Common myeloid progenitor, CD34-positive (primary cell): Measurements from ENCODE around the gene PTMS.

Source experiments
- CTCF ChIA-PET: fragments of 350-600 bp; sonication (Branson Sonifier 250); formaldehyde crosslinking; loops from one replicate; lab custom pipeline; 2021; ENCODE audit warnings: antibody characterized with exemption; lab: Charles Lee
- POLR2A ChIA-PET: fragments of 350-600 bp; sonication (Branson Sonifier 250); formaldehyde crosslinking; loops from one replicate; lab custom pipeline; 2021; ENCODE audit warnings: antibody characterized with exemption; lab: Charles Lee
- DNase-seq, 3 donors: peaks; one replicate each; pipeline versions ENCODE4 v3.0.0 to v3.0.0-alpha.2; 2013
- H3K27ac ChIP-seq, 2 experiments: 1 replicate in 1 of 2; 2 replicates in 1 of 2; pipeline ENCODE4 v1.7.0; 2013; ENCODE audit warnings: inconsistent platforms in 2 of 2, low read length in 2 of 2, mild to moderate bottlenecking in 2 of 2, low read depth in 1 of 2, moderate library complexity in 1 of 2; ENCODE audit not compliant: severe bottlenecking in 2 of 2, insufficient read depth in 1 of 2, poor library complexity in 1 of 2
- H3K27me3 ChIP-seq, 5 experiments: replicated peaks in 2 of 5; 1 replicate in 3 of 5; 2 replicates in 2 of 5; pipeline versions ENCODE4 v1.6.1 to v1.7.0; 2013; ENCODE audit warnings: low read length in 4 of 5, mild to moderate bottlenecking in 2 of 5, moderate library complexity in 2 of 5, inconsistent platforms in 1 of 5; ENCODE audit not compliant: insufficient read depth in 5 of 5, control insufficient read depth in 4 of 5
- H3K36me3 ChIP-seq, 4 experiments: 1 replicate in 2 of 4; 2 replicates in 2 of 4; pipeline versions ENCODE4 v1.6.1 to v1.7.0; 2013; ENCODE audit warnings: low read length in 3 of 4, control low read depth in 1 of 4, mild to moderate bottlenecking in 1 of 4; ENCODE audit not compliant: control insufficient read depth in 4 of 4, insufficient read depth in 4 of 4
- H3K4me1 ChIP-seq, 4 experiments: 1 replicate in 3 of 4; 2 replicates in 1 of 4; pipeline versions ENCODE4 v1.6.1 to v1.7.1; 2013; ENCODE audit warnings: low read length in 3 of 4, mild to moderate bottlenecking in 3 of 4, control low read depth in 1 of 4, inconsistent platforms in 1 of 4, moderate library complexity in 1 of 4; ENCODE audit not compliant: control insufficient read depth in 4 of 4, insufficient read depth in 4 of 4; ENCODE audit errors: control extremely low read depth in 1 of 4
- H3K4me3 ChIP-seq, 7 experiments: 1 replicate in 4 of 7; 2 replicates in 3 of 7; pipeline versions ENCODE4 v1.5.1 to v1.7.0; 2013; ENCODE audit warnings: mild to moderate bottlenecking in 7 of 7, low read length in 6 of 7, moderate library complexity in 6 of 7, inconsistent platforms in 2 of 7, low read depth in 2 of 7, control low read depth in 1 of 7; ENCODE audit not compliant: insufficient read depth in 4 of 7, control insufficient read depth in 1 of 7; ENCODE audit errors: extremely low read depth in 1 of 7
- H3K9me3 ChIP-seq, 5 experiments: 1 replicate in 4 of 5; 2 replicates in 1 of 5; pipeline versions ENCODE4 v1.6.1 to v1.7.1; 2013; ENCODE audit warnings: low read length in 4 of 5, mild to moderate bottlenecking in 2 of 5, inconsistent platforms in 1 of 5, low read depth in 1 of 5, moderate library complexity in 1 of 5; ENCODE audit not compliant: control insufficient read depth in 4 of 5, insufficient read depth in 2 of 5; ENCODE audit errors: control extremely low read depth in 1 of 5
- WGBS: methylation state at CpG from one replicate; pipeline ENCODE4 v1.1.5; 2013; ENCODE audit not compliant: insufficient coverage; 5-methylcytosine and 5-hydroxymethylcytosine counted together

Gene PTMS

DNA sequence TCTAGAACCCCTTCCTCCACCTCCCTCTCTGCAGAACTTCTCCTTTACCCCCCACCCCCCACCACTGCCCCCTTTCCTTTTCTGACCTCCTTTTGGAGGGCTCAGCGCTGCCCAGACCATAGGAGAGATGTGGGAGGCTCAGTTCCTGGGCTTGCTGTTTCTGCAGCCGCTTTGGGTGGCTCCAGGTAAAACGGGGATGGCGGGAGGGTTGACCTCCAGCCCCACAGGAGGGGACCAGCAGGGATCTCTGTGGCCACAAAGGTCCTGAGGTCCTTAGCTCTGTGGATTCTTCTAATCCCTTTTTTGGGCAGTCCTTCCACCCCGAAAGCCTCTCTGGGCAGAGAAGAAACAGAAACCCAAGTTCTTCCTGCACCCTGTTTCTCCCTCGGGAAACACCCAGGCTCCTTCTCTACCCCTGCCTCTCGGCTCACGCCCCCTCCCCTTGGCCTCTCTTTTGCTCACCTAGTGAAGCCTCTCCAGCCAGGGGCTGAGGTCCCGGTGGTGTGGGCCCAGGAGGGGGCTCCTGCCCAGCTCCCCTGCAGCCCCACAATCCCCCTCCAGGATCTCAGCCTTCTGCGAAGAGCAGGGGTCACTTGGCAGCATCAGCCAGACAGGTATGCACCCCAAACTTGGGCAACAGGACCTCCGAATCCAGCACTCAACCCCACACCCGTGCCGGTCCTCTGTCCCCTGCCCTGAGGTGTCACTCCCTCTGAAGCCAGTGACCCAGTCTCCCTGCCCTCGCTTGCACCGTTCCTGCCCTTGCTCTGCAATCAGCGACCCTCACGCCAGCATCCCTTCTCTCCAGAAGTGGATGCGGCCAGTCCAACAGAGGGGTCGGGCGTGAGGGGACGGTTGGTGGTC, 6.8 kb downstream of the PTMS start:
- H3K27ac ChIP-seq = no peak overlapping the region
- H3K27me3 ChIP-seq = peaks cover 0 to 15% (median 0%) of the 10 kb centered on the region in 5 experiments

DNA sequence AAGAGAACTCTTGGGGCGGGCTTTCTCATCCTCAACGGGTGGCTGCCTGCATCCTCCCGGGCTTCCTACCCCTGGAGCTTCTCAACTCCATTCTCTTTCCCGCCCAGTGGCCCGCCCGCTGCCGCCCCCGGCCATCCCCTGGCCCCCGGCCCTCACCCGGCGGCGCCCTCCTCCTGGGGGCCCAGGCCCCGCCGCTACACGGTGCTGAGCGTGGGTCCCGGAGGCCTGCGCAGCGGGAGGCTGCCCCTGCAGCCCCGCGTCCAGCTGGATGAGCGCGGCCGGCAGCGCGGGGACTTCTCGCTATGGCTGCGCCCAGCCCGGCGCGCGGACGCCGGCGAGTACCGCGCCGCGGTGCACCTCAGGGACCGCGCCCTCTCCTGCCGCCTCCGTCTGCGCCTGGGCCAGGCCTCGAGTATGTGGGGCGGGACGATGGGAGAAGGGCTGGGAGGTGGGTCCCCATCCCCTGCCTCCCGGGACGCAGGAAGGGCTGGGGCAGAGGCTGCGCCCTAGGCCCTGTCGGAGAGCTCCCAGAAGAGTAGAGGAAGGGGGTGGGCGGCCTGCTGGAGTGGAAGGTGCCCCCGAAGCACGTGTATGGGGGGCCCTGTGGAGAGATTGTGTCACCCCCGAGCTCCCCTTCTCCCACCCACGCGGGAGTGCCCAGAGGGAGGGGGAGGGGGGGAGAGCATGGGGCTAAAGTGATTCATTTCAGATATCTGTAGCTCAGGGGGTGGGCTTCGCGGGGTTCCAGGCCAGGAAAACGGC, 7.6 kb downstream of the PTMS start:
- Histone ChIP-seq H3K36me3 (peaks cover 0 to 36% (median 5%) of the 10 kb centered on the region in 4 experiments), H3K4me3 (peak overlapping the region in 6 of 7 experiments; percentile 13 to 81 (median 48)), H3K27ac (no peak overlapping the region), H3K4me1 (peaks cover 0 to 70% (median 49%) of the 10 kb centered on the region in 4 experiments), H3K9me3 (no peaks in the 10 kb centered on the region), H3K27me3 (peaks cover 0 to 15% (median 0%) of the 10 kb centered on the region in 5 experiments)
- DNase-seq = no peak
- ChIA-PET CTCF (interaction anchor here (0.7 to 15.2 kb wide), 7 partner anchors 8 to 157 kb away, joined by 3 to 237 read pairs (median 4); partner anchors contain the start of genes MLF2 and PTMS), POLR2A (interaction anchor here (0.6 kb wide), 1 partner anchor 10 kb away, joined by 3 read pairs; no protein-coding TSS in a partner anchor)
- 7% methylated on average over 22 of the region's 60 CpGs for WGBS

More for the DNA sequence above, 6.8 kb downstream of the PTMS start:
- peaks cover 0 to 70% (median 46%) of the 10 kb centered on the region in 4 experiments for H3K4me1 ChIP-seq
- peak overlapping the region in 5 of 7 experiments; percentile 29 to 81 (median 59) for H3K4me3 ChIP-seq
- ChIA-PET POLR2A (interaction anchor here (0.6 to 1.5 kb wide), 2 partner anchors 9 to 20 kb away, joined by 3 to 5 read pairs; no protein-coding TSS in a partner anchor), CTCF (interaction anchor here (1.0 to 15.2 kb wide), 5 partner anchors 10 to 62 kb away, joined by 3 to 237 read pairs (median 3); partner anchors contain the start of gene MLF2)
- H3K9me3 ChIP-seq = no peaks in the 10 kb centered on the region
- peaks cover 0 to 36% (median 5%) of the 10 kb centered on the region in 4 experiments for H3K36me3 ChIP-seq
- DNase-seq = no peak
- WGBS = 64% methylated on average over 20 of the region's 21 CpGs

DNA sequence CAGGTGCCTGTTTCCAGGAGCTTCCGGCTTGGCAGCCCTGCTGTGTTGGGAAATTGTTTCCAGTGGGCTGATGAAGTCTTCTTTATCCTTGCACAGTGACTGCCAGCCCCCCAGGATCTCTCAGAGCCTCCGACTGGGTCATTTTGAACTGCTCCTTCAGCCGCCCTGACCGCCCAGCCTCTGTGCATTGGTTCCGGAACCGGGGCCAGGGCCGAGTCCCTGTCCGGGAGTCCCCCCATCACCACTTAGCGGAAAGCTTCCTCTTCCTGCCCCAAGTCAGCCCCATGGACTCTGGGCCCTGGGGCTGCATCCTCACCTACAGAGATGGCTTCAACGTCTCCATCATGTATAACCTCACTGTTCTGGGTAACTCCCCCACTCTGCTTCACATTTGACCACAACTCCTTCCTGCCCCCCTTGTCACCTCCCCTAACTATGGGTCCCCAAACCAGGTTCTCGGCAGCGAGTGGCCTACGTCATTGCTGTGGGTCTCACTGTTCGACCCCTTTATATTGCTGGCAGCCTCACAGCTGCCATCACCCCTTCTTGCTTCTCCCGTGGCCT, 8.4 kb downstream of the PTMS start:
- 71% methylated on average over 15 of the region's 15 CpGs for WGBS
- no peak for DNase-seq
- Histone ChIP-seq H3K9me3 (no peaks in the 10 kb centered on the region), H3K27me3 (peaks cover 0 to 15% (median 0%) of the 10 kb centered on the region in 5 experiments), H3K4me1 (peaks cover 0 to 68% (median 48%) of the 10 kb centered on the region in 4 experiments), H3K36me3 (peaks cover 0 to 35% (median 5%) of the 10 kb centered on the region in 4 experiments), H3K4me3 (peak overlapping the region in 2 of 7 experiments; percentile 64 to 81), H3K27ac (no peak overlapping the region)
- ChIA-PET CTCF (interaction anchor here (0.7 to 15.2 kb wide), 8 partner anchors 8 to 158 kb away, joined by 3 to 237 read pairs (median 4); partner anchors contain the start of genes MLF2 and PTMS), POLR2A (no interaction called here)

GRCh38 chr12:6775185-6776174, 9.3 kb downstream of the PTMS start:
- no peak overlapping the region for H3K4me3 ChIP-seq
- H3K27me3 ChIP-seq = peaks cover 0 to 15% (median 0%) of the 10 kb centered on the region in 5 experiments
- H3K36me3 ChIP-seq = peaks cover 0 to 28% (median 3%) of the 10 kb centered on the region in 4 experiments
- no peak for DNase-seq
- H3K9me3 ChIP-seq = no peaks in the 10 kb centered on the region
- CTCF ChIA-PET = interaction anchor here (0.7 to 15.2 kb wide), 6 partner anchors 10 to 75 kb away, joined by 3 to 237 read pairs (median 3); partner anchors contain the start of genes MLF2 and PTMS
- POLR2A ChIA-PET = no interaction called here
- 91% methylated on average over 12 of the region's 16 CpGs for WGBS
- no peak overlapping the region for H3K27ac ChIP-seq
- H3K4me1 ChIP-seq = peaks cover 0 to 60% (median 48%) of the 10 kb centered on the region in 4 experiments

GRCh38 chr12:6777386-6777785, 11.2 kb downstream of the PTMS start:
- H3K4me3 ChIP-seq = no peak overlapping the region
- peaks cover 0 to 15% (median 0%) of the 10 kb centered on the region in 5 experiments for H3K27me3 ChIP-seq
- ChIA-PET CTCF (interaction anchor here (0.9 to 15.2 kb wide), 8 partner anchors 9 to 158 kb away, joined by 3 to 237 read pairs (median 4); partner anchors contain the start of genes MLF2, PTMS and ZNF384), POLR2A (no interaction called here)
- 96% methylated on average over 4 of the region's 5 CpGs for WGBS
- DNase-seq = no peak
- H3K27ac ChIP-seq = no peak overlapping the region
- peaks cover 0 to 26% (median 3%) of the 10 kb centered on the region in 4 experiments for H3K36me3 ChIP-seq
- peaks cover 0 to 42% (median 31%) of the 10 kb centered on the region in 4 experiments for H3K4me1 ChIP-seq
- H3K9me3 ChIP-seq = no peaks in the 10 kb centered on the region
